GM21529 (cell line): ENCODE measurements around the gene GNG8.

ENCODE experiments used
- ATAC-seq: cut with Tn5 transposase; IDR thresholded peaks from one replicate; pipeline ENCODE4 v1.9.1; 2021; ENCODE audit not compliant: unreplicated experiment

GNG8 gene

GRCh38 chr19:46603752-46604231 is 32.2 kb downstream of the GNG8 start:
- no peak for ATAC-seq

- no peak for ATAC-seq
These were observed 32.8 kb downstream of the GNG8 start for GRCh38 chr19:46603195-46603637.

DNA sequence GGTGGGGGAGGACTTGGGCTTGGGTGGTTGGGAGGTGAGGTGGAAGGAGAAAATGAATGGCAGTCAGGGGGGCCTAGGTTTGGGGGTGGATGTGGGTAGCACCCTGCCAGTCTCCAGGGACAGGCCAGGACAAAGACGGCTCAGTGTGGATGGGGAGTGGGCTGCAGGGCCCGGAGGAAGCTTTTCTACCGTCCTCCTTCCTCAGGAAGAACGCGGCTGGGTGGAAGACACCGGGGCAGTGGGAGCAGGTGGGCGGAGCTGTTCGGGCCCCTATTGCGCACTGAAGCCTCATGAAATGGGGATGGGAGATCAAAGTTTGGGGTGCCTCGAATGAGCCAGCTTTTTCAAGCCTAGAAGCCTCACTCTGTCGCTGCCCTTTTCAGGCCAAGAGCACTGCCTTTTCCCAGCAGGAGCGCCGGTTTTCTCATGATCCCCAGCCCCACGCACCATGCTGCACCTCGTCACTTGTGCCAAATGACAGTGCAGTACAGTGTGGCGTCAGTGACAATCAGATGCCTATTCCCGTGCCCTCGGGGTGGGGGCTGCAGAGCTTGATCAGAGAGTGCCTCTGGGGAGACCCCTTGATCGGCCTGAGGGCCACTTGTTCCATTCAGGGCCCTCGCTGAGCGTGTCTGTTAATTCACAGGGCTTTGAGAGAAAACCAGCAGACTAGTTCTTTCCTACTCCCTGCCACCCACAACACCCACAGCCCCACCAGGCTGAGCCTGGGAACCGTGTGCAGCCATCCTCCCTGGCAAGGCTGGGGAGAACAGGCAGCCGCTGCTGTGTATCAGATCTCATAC is 33.4 kb downstream of the GNG8 start:
- no peak for ATAC-seq

DNA sequence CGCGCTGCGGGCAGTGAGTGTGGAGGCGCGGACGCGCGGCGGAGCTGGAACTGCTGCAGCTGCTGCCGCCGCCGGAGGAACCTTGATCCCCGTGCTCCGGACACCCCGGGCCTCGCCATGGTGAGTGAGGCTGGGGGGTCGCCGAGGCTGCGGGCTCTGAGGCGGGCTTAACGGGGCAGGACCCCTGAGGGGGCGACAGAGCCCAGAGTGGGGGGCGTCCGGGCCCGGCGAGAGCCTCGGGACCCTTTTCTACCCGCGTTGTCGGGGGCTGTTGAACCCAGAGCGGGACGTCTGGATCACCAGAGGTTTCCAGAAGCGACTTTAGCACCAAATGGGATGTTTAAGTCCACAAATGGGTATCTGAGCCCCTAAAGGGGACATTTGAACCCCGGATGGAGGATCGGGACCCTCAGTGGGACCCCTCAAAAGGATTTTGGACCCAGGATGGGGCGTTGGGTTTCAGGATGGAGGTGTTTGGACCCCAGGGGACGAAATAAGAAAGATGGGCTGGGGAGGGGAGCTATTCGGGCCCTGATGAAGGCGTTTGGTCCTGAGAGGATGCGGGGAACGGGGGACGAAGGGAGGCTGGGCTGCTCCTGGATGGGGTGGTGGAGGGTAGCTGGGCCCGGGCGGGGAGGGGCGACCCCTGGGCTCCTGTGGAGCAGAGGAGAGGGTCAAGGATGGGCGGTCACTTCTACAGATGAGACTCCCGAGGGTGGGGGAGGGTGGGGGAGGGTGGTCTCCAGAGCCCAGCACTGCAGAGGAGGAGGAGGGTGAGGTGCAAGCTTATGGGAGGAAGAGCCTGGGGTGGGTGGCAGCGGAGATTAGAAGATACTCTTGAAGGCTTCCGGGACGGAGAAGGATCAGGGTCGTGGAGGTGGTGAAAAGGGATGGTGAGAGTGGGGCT is 34.4 kb downstream of the GNG8 start, which contains the start of gene CALM3:
Gene CALM3, plus strand, starts transcription at position 13 of the 907 bp plus-strand sequence. Its CDS starts 105 bp downstream, at position 118.
- no peak for ATAC-seq

DNA sequence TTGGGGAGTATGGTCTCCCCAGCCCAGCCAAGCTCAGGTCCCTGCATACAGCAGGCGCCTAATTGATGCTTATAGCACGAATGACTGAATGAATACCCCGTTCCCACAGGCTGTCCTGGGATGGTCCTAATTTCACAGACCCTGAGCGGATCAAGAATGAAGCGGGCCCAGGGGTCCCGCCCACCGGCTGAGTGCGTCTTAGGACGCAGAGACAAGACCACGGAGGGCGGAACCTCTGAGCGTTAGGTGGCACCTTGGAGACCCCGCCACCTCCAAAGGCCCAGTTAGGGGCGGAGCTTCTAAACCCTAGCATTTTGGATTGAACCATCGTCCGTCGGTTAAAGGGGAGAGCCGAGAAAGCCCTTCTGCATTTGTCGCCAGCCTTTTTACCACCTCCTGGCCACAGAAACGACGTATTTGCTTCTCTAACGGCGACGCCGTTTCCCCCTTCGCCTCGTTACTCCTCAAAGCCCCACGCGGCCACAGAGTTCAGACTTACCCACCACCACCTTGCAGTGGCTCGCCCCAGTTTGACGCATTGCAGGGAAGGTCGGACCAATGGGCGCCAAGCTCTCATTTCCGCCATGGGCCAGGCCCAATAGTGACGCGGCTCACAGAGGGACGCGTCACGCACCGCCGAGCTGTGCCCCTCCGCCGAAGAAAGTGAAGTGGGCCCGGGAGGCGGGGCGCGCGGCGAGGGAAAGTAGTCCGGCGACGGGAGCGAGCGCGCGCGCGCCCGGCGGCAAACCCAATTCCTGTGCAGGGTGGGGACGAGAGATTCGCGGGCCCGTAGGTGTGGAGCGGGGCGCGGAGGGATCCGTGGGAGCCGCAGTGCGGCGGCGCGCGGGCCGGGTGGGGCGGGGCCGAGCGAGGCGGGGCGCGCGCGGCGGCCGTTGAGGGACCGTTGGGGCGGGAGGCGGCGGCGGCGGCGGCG is 35.4 kb downstream of the GNG8 start:
- ATAC-seq, result peak; percentile 78

DNA sequence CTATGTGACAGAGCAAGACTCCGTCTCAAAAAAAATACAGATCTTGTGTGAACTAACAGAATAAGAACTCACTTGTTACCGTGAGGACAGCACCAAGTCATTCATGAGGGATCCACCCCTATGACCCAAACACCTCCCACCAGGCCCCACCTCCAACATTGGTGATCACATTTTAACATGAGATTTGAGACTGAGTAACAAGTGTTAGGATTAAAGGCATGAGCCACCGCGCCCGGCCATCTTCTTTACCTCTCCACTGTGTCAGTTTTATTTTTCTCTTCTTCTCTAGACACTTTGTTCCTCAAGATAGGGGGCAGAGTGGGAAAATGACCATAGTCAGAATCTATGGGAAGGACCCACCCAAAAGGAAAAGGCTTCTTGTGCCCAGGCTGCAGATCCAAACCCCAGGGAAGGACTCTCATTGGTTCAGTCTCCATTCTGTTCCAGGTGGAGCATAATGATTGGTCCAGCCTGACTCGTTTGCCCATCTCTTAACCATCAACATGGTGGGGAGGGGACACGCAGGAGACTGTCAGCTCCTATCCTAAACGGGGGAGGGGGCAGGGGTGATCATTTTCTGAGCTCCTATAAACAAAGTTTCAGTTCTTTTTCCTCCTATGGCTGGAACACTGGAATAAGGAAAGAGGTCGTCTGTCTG is 36.2 kb downstream of the GNG8 start:
- no peak for ATAC-seq

GRCh38 chr19:46598372-46598917 is 37.6 kb downstream of the GNG8 start:
- no peak for ATAC-seq

DNA sequence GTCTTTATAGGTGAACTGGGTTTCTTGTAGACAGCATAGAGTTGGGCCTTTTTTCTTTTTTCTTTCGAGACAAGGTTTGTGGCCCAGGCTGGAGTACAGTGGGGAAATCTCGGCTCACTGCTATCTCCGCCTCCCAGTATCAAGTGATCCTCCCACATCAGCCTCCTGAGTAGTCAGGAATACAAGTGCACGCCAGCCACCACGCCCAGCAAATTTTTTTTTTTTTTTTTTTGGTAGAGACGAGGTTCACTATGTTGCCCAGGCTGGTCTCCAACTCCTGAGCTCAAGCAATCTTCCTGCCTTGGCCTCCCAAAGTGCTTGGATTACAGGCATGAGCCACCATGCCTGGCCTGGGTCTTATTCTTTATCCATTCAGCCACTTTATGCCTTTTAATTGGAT is 40.0 kb downstream of the GNG8 start:
- ATAC-seq, result no peak

DNA sequence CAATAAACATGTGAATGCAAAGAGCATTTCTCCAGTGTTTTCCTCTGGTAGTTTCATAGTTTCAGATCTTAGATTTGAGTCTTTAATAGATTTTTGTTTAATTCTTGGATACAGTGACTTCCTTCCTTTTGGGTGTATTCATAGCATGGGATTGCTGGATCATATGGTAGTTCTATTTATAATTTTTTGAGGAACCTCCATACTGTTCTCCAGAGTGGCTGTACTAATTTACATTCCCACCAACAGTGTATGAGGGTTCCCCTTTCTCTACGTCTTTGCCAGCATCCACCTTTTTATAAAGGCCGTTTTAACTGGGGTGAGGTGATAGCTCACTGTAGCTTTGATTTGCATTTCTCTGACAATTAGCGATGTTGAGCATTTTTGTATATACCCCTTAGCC is 44.1 kb downstream of the GNG8 start:
- ATAC-seq, result no peak

GRCh38 chr19:46591254-46591653 is 44.7 kb downstream of the GNG8 start:
- ATAC-seq, result no peak

DNA sequence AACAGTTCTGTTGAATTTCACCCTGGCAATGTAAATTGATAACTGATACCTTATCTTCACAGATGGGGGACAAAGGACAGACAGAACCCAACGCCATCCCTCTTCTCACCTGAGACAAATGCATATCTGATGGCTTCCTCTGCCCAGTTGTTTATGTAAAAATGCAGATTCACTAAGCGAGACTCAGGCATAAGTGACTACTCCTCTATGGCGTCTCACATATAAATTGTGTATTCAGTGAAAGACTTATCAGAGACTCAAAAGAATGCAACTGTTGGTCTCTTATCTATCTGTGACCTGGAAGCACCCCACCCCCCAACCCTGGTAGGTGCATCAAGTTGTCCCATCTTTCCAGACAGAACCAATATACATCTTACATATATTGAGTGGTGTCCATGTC is 48.1 kb downstream of the GNG8 start:
- no peak for ATAC-seq

- ATAC-seq, result no peak
These were observed 49.7 kb downstream of the GNG8 start for GRCh38 chr19:46586294-46586693.

- no peak for ATAC-seq
These were observed 50.5 kb downstream of the GNG8 start for GRCh38 chr19:46585539-46585938.
